Activated T-helper 9 cell treated with anti-CD3 and anti-CD28 coated beads, Interleukin-2, amount 50 U/mL, for 16 hours (primary cell): Measurements from ENCODE around the gene USP36.

ENCODE experiments used
- DNase-seq: peaks from one replicate; pipeline ENCODE4 v3.0.0-alpha.2; 2020; ENCODE audit warnings: low read depth

The USP36 gene

GRCh38 chr17:78838574-78839005 is 2.0 kb downstream of the USP36 start:
- DNase-seq, result no peak

GRCh38 chr17:78836420-78837021 is 4.1 kb downstream of the USP36 start:
- DNase-seq, result no peak

GRCh38 chr17:78834571-78834970 is 6.0 kb downstream of the USP36 start:
- no peak for DNase-seq

- DNase-seq, result no peak
These were observed 8.1 kb downstream of the USP36 start for GRCh38 chr17:78832541-78832810.

GRCh38 chr17:78831688-78832540 is 8.7 kb downstream of the USP36 start:
- DNase-seq, result no peak

GRCh38 chr17:78829477-78829876 is 11.1 kb downstream of the USP36 start:
- DNase-seq, result no peak

- no peak for DNase-seq
These were observed 12.0 kb downstream of the USP36 start for GRCh38 chr17:78828470-78829185.

- no peak for DNase-seq
These were observed 13.6 kb downstream of the USP36 start for GRCh38 chr17:78826836-78827509.

GRCh38 chr17:78826421-78826820 is 14.2 kb downstream of the USP36 start:
- no peak for DNase-seq

- no peak for DNase-seq
These were observed 14.9 kb downstream of the USP36 start for GRCh38 chr17:78825696-78826095.

- no peak for DNase-seq
These were observed 16.4 kb downstream of the USP36 start for GRCh38 chr17:78824240-78824639.

GRCh38 chr17:78823282-78824046 is 17.1 kb downstream of the USP36 start:
- no peak for DNase-seq

GRCh38 chr17:78822552-78822951 is 18.1 kb downstream of the USP36 start:
- DNase-seq, result no peak

GRCh38 chr17:78821961-78822360 is 18.7 kb downstream of the USP36 start:
- no peak for DNase-seq

GRCh38 chr17:78820841-78821240 is 19.8 kb downstream of the USP36 start:
- DNase-seq, result no peak

GRCh38 chr17:78819806-78820792 is 20.5 kb downstream of the USP36 start:
- DNase-seq, result no peak

- no peak for DNase-seq
These were observed 21.2 kb downstream of the USP36 start for GRCh38 chr17:78819402-78819801.

- no peak for DNase-seq
These were observed 21.7 kb downstream of the USP36 start for GRCh38 chr17:78818932-78819331.

GRCh38 chr17:78818152-78818846 is 22.3 kb downstream of the USP36 start:
- no peak for DNase-seq

GRCh38 chr17:78817123-78817522 is 23.5 kb downstream of the USP36 start:
- peak; percentile 50 for DNase-seq
